NCI-H460 (cell line): ENCODE measurements around the gene CHD5. TPM values are rescaled to one million over a fixed set of nuclear protein-coding genes. Genes with fewer than 3 reads are reported as not detected.

Experiments
- DNase-seq: peaks from one replicate; pipeline ENCODE4 v3.0.0-alpha.2; 2016; ENCODE audit warnings: low read depth; ENCODE audit errors: extremely low read depth
- total RNA-seq: library from RNA; depleted of rRNA; stranded (reverse); fragments of >200 nt; shearing (Covaris generic); gene quantifications from 2 replicates; pipeline ENCODE4 v1.2.3, GENCODE V29; 2014

The CHD5 gene
- total RNA-seq, 1 experiment from 2014 or later: 0.30 TPM

DNA sequence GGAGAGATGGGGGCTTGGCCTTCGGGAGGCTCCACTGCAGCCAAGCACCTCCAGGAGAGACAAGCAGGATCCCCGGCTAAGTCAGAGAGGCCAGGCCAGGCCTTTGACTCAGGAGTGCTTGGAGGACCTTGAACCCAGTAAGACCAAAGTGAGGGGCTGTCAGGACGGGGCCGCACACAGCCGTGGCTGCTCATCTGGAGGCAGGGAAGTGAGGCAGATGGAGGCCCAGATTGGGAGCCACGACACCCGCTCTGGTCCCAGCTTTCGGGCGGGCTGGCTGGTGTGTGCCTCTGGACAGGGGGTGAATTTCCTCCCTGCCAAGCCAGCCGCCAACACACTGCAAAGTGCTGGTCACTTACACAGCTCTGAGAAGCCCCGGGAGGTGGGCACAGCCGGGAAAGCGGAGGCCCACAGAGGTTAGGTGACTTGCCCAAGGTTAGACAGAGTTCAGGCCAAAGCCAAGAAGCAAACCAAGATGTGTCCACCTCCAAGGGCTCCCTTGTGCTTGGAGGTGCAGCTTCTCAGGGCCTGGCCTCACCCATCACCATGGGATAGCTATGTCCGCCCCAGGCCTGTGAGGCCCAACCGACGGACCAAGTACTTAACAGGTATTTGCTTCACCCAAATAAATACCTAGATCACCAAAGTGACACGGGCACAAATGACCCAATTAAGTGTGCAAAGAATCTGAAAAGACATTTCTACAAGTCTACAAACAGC is 58.3 kb downstream of the CHD5 start:
- no peak for DNase-seq

DNA sequence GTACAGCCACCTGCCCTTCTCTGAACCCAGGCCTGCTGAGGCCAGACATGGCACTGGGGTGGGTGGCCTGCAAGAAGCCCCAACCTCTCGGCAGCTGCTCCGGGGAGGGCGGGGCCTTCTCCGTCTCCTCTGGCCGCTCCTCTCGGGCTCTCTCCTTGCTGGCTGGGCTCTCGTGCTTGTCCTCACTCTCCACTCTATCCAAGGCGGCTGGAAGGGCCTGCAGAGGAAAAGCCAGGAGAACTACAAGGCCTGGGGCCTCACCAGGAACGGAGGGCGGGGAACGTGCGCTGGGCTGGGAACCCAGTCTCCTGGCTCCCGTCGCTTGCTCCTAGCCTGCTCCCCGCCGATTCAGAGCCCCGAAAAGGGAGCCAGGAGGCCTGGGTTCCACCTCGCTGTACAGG is 59.1 kb downstream of the CHD5 start:
- no peak for DNase-seq

DNA sequence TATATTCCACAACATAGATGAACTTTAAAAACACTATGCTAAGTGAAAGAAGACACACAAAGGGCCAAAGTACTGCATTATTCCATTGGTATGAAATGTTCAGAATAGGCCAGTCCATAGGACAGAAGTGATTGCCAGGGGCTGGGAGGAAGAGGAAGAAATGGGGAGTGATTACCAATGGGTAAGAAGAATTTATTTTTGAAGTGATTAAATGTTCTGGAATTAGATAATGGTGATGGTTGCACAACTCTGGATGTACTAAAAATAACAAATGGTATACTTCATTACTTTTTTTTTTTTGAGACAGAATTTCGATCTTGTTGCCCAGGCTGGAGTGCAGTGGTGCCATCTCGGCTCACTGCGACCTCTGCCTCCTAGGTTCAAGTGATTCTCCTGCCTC is 61.7 kb downstream of the CHD5 start:
- DNase-seq: no peak

- DNase-seq: no peak
Measured at GRCh38 chr1:6117624-6118023, 62.5 kb downstream of the CHD5 start.

DNA sequence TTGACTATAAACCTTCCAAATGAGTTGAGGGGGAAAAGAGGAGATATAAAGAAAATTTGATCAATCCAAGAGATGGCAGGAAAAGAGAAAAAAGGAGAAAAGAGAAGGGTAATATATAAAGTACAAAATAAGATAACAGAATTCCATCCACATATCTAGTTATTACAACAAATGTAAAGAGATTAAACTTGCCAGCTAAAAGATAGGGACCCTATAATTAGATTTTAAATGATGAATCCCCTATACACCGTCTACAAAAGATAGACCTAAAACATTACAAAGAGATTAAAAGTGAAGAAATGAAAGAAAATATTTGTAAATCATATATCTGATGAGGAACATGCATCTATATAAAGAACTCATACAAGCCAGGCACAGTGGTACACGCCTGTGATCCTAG is 63.1 kb downstream of the CHD5 start:
- DNase-seq: no peak

GRCh38 chr1:6116137-6116536 is 64.0 kb downstream of the CHD5 start:
- DNase-seq: peak; percentile 14

- no peak for DNase-seq
Measured at GRCh38 chr1:6113745-6114144, 66.4 kb downstream of the CHD5 start.

- no peak for DNase-seq
Measured at GRCh38 chr1:6113116-6113515, 67.0 kb downstream of the CHD5 start.

- DNase-seq: no peak
Measured at GRCh38 chr1:6112690-6113005, 67.5 kb downstream of the CHD5 start.

DNA sequence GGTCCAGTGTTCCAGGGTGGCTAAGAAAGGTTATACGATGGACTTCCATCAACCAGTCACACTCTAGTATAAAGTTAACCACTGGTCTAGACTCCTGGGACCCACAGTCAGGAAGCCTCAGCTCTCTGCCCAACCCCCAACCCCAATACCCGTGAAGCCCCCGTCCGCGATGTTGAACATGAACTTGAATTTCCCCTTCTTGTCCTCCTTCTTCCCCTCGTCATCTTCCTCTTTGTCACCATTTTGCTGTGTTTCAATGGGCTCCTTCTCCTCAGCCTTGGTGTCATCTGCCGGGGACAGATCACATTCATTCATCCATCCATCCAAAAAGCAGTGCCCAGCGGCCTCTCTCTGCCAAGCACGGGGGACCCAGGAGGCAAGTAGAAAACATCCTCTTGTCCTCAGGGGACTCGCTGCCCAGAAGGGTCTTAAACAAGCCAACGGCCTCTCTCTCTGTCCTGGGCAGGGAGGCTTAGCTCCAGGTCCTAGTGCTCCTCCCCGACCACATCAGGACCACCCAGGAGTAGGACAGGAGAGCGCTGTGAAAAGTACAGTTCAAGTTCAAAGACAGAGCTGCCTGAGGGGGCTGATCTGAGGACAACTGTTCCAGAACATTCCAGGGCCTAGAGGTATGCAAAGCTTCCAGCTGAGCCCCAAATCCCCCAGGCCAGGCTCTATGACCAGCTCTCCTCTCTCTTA is 68.0 kb downstream of the CHD5 start:
- DNase-seq: no peak

GRCh38 chr1:6111571-6111970 is 68.5 kb downstream of the CHD5 start:
- no peak for DNase-seq

DNA sequence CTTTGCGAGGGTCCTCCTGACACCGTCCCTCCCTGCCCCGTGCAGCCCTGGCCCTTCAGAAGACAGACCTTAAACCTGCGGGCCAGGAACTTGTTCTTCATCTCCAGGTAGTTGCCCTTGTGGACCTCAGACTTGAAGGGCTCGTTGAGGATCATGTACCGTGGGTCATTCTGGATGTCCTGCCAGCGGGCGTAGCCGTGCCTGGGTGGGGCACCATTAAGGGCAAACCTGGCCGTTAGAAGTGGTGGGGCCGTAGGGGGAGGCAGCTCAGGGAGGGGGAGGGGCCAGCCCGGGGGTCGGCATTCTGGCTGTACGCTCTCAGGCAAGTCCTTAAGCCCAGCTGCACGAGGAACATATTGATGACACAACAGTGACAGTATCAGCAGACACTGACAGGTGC is 69.8 kb downstream of the CHD5 start:
- no peak for DNase-seq

DNA sequence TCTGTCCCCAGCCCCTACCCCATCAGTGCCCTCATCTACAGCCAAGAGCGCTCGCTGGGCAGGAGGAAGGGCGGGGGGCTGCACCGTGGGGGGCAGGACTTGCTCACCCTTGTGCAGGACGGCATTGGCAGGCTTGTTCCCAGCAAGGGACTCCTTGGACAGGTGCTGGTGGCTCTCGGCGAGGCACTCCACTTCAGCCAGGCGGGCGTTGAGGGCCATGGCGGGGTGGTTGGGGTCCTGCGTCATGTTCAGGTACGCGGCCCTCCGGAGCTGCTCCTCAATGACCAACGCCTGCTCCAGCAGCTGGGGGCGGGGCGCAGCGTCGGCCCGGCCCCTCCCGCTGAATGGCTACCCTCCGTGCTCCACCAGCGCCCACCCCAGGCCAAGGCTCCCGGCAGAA is 70.4 kb downstream of the CHD5 start:
- DNase-seq: no peak

GRCh38 chr1:6108937-6109614 is 71.0 kb downstream of the CHD5 start:
- DNase-seq: peak; percentile 31

GRCh38 chr1:6108476-6108875 is 71.6 kb downstream of the CHD5 start:
- DNase-seq: no peak

GRCh38 chr1:6107409-6108356 is 72.4 kb downstream of the CHD5 start:
- DNase-seq: no peak

GRCh38 chr1:6106977-6107376 is 73.1 kb downstream of the CHD5 start:
- DNase-seq: no peak

- DNase-seq: no peak
Measured at GRCh38 chr1:6106321-6106731, 73.8 kb downstream of the CHD5 start.

- no peak for DNase-seq
Measured at GRCh38 chr1:6105763-6106162, 74.4 kb downstream of the CHD5 start.

DNA sequence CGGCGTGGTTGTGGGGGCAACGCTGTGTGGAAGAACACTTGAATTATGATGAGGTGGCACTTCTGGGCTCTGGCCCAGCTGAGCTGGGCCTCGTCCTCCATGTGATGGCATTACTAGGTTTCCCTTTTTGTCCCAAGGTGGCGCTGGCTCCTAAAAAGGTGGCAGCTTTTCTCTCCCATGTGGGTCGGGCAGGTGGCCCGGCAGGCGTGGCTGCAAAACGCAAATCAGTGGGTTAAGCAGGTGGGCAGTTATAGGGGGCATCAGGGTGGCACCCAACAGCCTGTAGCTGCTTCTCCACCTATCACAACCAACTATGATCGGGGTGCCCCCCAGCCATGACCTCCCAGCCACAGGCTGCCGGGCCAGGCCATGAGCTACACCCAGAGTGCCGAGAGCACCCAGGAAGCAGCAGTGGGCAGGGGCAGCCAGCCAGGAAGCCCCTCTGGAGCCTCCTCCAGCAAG is 74.9 kb downstream of the CHD5 start:
- DNase-seq: no peak

DNA sequence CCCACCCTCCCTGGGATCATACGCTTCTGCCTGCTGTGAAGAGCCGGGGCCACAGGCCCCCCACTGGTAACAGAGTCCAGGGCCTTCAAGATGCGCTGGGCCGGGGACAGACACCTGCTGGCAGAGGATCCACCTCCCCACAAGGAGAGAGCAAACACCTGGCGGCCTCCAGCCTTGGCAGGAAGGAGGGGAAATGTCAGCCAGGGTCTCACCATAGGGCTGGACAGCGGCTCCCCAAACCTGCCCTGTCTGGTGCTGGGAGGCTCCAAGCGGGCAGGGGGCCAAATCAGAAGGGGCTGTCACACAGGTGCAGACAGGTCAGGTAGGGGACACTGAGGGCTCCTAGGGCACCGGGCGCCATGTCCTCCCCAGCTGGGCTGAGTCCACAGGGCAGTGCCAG is 75.5 kb downstream of the CHD5 start:
- no peak for DNase-seq
